HEK293 (cell line): ENCODE data around the gene GADD45GIP1.

ENCODE experiments used
- HOXC10 ChIP-seq: sonication (generic); formaldehyde crosslinking; IDR thresholded peaks from 2 replicates; pipeline ENCODE4 v1.8.1; 2023; ENCODE audit warnings: mild to moderate bottlenecking, missing genetic modification reagents
- MEIS1 ChIP-seq: sonication (generic); formaldehyde crosslinking; IDR thresholded peaks from 2 replicates; pipeline ENCODE4 v1.8.1; 2022; ENCODE audit warnings: missing genetic modification reagents, mild to moderate bottlenecking, borderline replicate concordance
- OVOL3 ChIP-seq: fragments of 450-650 bp; formaldehyde crosslinking; IDR thresholded peaks from 2 replicates; pipeline ENCODE4 v1.5.1; 2016; ENCODE audit warnings: missing biosample characterization, missing genetic modification characterization
- SP2 ChIP-seq: fragments of 450-650 bp; formaldehyde crosslinking; IDR thresholded peaks from 2 replicates; pipeline ENCODE4 v1.5.1; 2016; ENCODE audit warnings: missing biosample characterization, missing genetic modification characterization
- TCF7L2 ChIP-seq: IDR thresholded peaks from 2 replicates; pipeline ENCODE4 v1.6.1; 2011; ENCODE audit warnings: low read depth, mild to moderate bottlenecking, inconsistent platforms, low read length, moderate library complexity, borderline replicate concordance
- ZBTB48 ChIP-seq: fragments of 450-650 bp; formaldehyde crosslinking; IDR thresholded peaks from 2 replicates; pipeline ENCODE4 v1.5.1; 2016; ENCODE audit warnings: missing biosample characterization, missing genetic modification characterization
- ZNF10 ChIP-seq: fragments of 450-650 bp; formaldehyde crosslinking; IDR thresholded peaks from 2 replicates; pipeline ENCODE4 v1.5.1; 2017; ENCODE audit warnings: missing biosample characterization, missing genetic modification characterization
- ZNF157 ChIP-seq: fragments of 450-650 bp; formaldehyde crosslinking; IDR thresholded peaks from 2 replicates; pipeline ENCODE4 v1.5.1; 2016; ENCODE audit warnings: missing biosample characterization, missing genetic modification characterization
- ZNF16 ChIP-seq: fragments of 450-650 bp; formaldehyde crosslinking; IDR thresholded peaks from 2 replicates; pipeline ENCODE4 v1.5.1; 2016; ENCODE audit warnings: low read depth, missing biosample characterization, missing genetic modification characterization
- ZNF169 ChIP-seq: fragments of 450-650 bp; formaldehyde crosslinking; IDR thresholded peaks from 2 replicates; pipeline ENCODE4 v1.5.1; 2016; ENCODE audit warnings: missing biosample characterization, missing genetic modification characterization
- ZNF174 ChIP-seq: fragments of 450-650 bp; formaldehyde crosslinking; IDR thresholded peaks from 2 replicates; pipeline ENCODE4 v1.5.0; 2017; ENCODE audit warnings: missing biosample characterization, mild to moderate bottlenecking, missing genetic modification characterization
- ZNF2 ChIP-seq: fragments of 450-650 bp; formaldehyde crosslinking; IDR thresholded peaks from 2 replicates; pipeline ENCODE4 v1.5.1; 2016; ENCODE audit warnings: missing biosample characterization, missing genetic modification characterization
- ZNF311 ChIP-seq: fragments of 450-650 bp; formaldehyde crosslinking; IDR thresholded peaks from 2 replicates; pipeline ENCODE4 v1.5.1; 2017; ENCODE audit warnings: missing biosample characterization, missing genetic modification characterization, borderline replicate concordance
- ZNF324 ChIP-seq: fragments of 450-650 bp; formaldehyde crosslinking; IDR thresholded peaks from 2 replicates; pipeline ENCODE4 v1.5.1; 2016; ENCODE audit warnings: missing biosample characterization, missing genetic modification characterization
- ZNF335 ChIP-seq: fragments of 450-650 bp; formaldehyde crosslinking; conservative IDR thresholded peaks from 2 replicates; pipeline ENCODE4 v1.5.1; 2016; ENCODE audit warnings: missing biosample characterization, missing genetic modification characterization
- ZNF48 ChIP-seq: fragments of 450-650 bp; formaldehyde crosslinking; IDR thresholded peaks from 2 replicates; pipeline ENCODE4 v1.5.1; 2016; ENCODE audit warnings: missing biosample characterization, missing genetic modification characterization
- ZNF501 ChIP-seq: fragments of 450-650 bp; formaldehyde crosslinking; IDR thresholded peaks from 2 replicates; pipeline ENCODE4 v1.5.1; 2016; ENCODE audit warnings: missing biosample characterization, missing genetic modification characterization
- ZNF558 ChIP-seq: fragments of 450-650 bp; formaldehyde crosslinking; IDR thresholded peaks from 2 replicates; pipeline ENCODE4 v1.5.1; 2016; ENCODE audit warnings: missing biosample characterization, missing genetic modification characterization
- ZNF624 ChIP-seq: fragments of 450-650 bp; formaldehyde crosslinking; IDR thresholded peaks from 2 replicates; pipeline ENCODE4 v1.5.1; 2017; ENCODE audit warnings: missing biosample characterization, missing genetic modification characterization
- ZNF670 ChIP-seq: fragments of 450-650 bp; formaldehyde crosslinking; IDR thresholded peaks from 2 replicates; pipeline ENCODE4 v1.5.1; 2016; ENCODE audit warnings: missing biosample characterization, missing genetic modification characterization, low read depth
- ZNF707 ChIP-seq: fragments of 450-650 bp; formaldehyde crosslinking; IDR thresholded peaks from 2 replicates; pipeline ENCODE4 v1.5.1; 2016; ENCODE audit warnings: missing biosample characterization, missing genetic modification characterization
- ZNF76 ChIP-seq: fragments of 450-650 bp; formaldehyde crosslinking; IDR thresholded peaks from 2 replicates; pipeline ENCODE4; 2016; ENCODE audit warnings: low read depth, missing biosample characterization, missing genetic modification characterization, borderline replicate concordance
- ZNF768 ChIP-seq: fragments of 450-650 bp; formaldehyde crosslinking; IDR thresholded peaks from 2 replicates; pipeline ENCODE4 v1.5.1; 2018; ENCODE audit warnings: missing biosample characterization, mild to moderate bottlenecking, missing genetic modification characterization
- ZXDB ChIP-seq: fragments of 450-650 bp; formaldehyde crosslinking; IDR thresholded peaks from 2 replicates; pipeline ENCODE4 v1.5.1; 2016; ENCODE audit warnings: missing biosample characterization, missing genetic modification characterization
- TF ChIP-seq, protein P1 (sequence below): fragments of 450-650 bp; formaldehyde crosslinking; IDR thresholded peaks from 2 replicates; pipeline ENCODE4 v1.5.0; 2017; ENCODE audit warnings: missing biosample characterization, missing genetic modification characterization, borderline replicate concordance
- TF ChIP-seq, protein P2 (sequence below): fragments of 450-650 bp; formaldehyde crosslinking; conservative IDR thresholded peaks from 2 replicates; pipeline ENCODE4 v1.5.1; 2016; ENCODE audit warnings: low read depth, missing biosample characterization, missing genetic modification characterization
- TF ChIP-seq, protein P3 (sequence below): fragments of 450-650 bp; formaldehyde crosslinking; IDR thresholded peaks from 2 replicates; pipeline ENCODE4 v1.5.1; 2016; ENCODE audit warnings: missing biosample characterization, missing genetic modification characterization
- TF ChIP-seq, protein P4 (sequence below): fragments of 450-650 bp; formaldehyde crosslinking; IDR thresholded peaks from 2 replicates; pipeline ENCODE4 v1.5.1; 2017; ENCODE audit warnings: missing biosample characterization, missing genetic modification characterization
- TF ChIP-seq, protein P5 (sequence below): fragments of 450-650 bp; formaldehyde crosslinking; IDR thresholded peaks from 2 replicates; pipeline ENCODE4 v1.5.1; 2016; ENCODE audit warnings: missing biosample characterization, missing genetic modification characterization

Gene GADD45GIP1

DNA sequence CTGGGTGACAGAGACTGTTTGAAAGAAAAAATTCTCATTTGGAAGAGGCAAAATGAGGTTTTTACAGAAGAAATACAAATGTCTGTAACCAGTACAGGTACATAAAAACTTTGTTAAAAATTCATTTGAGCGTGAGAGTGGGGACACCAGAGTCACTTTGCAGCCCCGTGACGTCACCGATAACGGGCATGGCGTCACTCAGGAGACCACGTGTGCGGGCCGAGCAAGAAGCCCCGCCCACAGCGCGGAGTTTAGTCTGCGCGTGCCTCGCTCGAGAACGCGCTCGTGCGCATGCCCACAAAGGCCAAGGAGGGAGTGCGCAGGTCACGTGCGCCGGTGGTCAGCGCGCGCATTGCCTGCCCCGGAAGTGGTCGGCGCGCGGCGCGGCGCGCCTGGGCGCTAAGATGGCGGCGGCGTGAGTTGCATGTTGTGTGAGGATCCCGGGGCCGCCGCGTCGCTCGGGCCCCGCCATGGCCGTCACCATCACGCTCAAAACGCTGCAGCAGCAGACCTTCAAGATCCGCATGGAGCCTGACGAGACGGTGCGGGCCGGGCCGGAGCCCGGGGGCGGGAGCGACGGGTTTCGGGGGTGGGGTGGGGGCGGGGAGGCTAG, 11.4 kb downstream of the GADD45GIP1 start, which contains the start of gene RAD23A (continued):
- TF ChIP-seq ZNF157 (tag by site-specific recombination) (no peak), HOXC10 (CRISPR knock-in tag) (no peak), ZNF76 (tag by site-specific recombination) (peak; percentile 78), SP2 (tag by site-specific recombination) (peak; percentile 86), ZNF558 (tag by site-specific recombination) (no peak), ZNF174 (no peak), ZNF670 (tag by site-specific recombination) (no peak), TCF7L2 (no peak), ZNF501 (tag by site-specific recombination) (no peak; the same call in none of the 2 replicates), ZNF311 (tag by site-specific recombination) (no peak), MEIS1 (no peak), ZNF16 (no peak; the same call in 1 of the 2 replicates), ZNF707 (tag by site-specific recombination) (no peak), ZXDB (tag by site-specific recombination) (peak; percentile 63), ZNF324 (tag by site-specific recombination) (peak; percentile 21; the same call in 1 of the 2 replicates), ZNF48 (tag by site-specific recombination) (no peak), ZNF169 (tag by site-specific recombination) (no peak), ZNF768 (no peak), ZNF10 (tag by site-specific recombination) (no peak; the same call in 1 of the 2 replicates), ZBTB48 (tag by site-specific recombination) (no peak), ZNF2 (no peak), ZNF335 (tag by site-specific recombination) (peak; percentile 60; the same call in 1 of the 2 replicates), OVOL3 (tag by site-specific recombination) (peak; percentile 21; the same call in 1 of the 2 replicates), ZNF624 (tag by site-specific recombination) (no peak)
- TF ChIP-seq, protein P1, sequence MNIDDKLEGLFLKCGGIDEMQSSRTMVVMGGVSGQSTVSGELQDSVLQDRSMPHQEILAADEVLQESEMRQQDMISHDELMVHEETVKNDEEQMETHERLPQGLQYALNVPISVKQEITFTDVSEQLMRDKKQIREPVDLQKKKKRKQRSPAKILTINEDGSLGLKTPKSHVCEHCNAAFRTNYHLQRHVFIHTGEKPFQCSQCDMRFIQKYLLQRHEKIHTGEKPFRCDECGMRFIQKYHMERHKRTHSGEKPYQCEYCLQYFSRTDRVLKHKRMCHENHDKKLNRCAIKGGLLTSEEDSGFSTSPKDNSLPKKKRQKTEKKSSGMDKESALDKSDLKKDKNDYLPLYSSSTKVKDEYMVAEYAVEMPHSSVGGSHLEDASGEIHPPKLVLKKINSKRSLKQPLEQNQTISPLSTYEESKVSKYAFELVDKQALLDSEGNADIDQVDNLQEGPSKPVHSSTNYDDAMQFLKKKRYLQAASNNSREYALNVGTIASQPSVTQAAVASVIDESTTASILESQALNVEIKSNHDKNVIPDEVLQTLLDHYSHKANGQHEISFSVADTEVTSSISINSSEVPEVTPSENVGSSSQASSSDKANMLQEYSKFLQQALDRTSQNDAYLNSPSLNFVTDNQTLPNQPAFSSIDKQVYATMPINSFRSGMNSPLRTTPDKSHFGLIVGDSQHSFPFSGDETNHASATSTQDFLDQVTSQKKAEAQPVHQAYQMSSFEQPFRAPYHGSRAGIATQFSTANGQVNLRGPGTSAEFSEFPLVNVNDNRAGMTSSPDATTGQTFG: no peak
- TF ChIP-seq, protein P2, sequence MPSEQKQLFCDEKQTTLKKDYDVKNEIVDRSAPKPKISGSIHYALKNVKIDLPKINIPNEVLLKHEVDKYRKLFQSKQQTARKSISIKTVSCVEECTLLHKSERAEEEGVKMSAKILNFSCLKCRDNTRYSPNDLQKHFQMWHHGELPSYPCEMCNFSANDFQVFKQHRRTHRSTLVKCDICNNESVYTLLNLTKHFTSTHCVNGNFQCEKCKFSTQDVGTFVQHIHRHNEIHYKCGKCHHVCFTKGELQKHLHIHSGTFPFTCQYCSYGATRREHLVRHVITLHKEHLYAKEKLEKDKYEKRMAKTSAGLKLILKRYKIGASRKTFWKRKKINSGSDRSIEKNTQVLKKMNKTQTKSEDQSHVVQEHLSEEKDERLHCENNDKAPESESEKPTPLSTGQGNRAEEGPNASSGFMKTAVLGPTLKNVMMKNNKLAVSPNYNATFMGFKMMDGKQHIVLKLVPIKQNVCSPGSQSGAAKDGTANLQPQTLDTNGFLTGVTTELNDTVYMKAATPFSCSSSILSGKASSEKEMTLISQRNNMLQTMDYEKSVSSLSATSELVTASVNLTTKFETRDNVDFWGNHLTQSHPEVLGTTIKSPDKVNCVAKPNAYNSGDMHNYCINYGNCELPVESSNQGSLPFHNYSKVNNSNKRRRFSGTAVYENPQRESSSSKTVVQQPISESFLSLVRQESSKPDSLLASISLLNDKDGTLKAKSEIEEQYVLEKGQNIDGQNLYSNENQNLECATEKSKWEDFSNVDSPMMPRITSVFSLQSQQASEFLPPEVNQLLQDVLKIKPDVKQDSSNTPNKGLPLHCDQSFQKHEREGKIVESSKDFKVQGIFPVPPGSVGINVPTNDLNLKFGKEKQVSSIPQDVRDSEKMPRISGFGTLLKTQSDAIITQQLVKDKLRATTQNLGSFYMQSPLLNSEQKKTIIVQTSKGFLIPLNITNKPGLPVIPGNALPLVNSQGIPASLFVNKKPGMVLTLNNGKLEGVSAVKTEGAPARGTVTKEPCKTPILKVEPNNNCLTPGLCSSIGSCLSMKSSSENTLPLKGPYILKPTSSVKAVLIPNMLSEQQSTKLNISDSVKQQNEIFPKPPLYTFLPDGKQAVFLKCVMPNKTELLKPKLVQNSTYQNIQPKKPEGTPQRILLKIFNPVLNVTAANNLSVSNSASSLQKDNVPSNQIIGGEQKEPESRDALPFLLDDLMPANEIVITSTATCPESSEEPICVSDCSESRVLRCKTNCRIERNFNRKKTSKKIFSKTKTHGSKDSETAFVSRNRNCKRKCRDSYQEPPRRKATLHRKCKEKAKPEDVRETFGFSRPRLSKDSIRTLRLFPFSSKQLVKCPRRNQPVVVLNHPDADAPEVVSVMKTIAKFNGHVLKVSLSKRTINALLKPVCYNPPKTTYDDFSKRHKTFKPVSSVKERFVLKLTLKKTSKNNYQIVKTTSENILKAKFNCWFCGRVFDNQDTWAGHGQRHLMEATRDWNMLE (tag by site-specific recombination): peak; percentile 74
- TF ChIP-seq, protein P3, sequence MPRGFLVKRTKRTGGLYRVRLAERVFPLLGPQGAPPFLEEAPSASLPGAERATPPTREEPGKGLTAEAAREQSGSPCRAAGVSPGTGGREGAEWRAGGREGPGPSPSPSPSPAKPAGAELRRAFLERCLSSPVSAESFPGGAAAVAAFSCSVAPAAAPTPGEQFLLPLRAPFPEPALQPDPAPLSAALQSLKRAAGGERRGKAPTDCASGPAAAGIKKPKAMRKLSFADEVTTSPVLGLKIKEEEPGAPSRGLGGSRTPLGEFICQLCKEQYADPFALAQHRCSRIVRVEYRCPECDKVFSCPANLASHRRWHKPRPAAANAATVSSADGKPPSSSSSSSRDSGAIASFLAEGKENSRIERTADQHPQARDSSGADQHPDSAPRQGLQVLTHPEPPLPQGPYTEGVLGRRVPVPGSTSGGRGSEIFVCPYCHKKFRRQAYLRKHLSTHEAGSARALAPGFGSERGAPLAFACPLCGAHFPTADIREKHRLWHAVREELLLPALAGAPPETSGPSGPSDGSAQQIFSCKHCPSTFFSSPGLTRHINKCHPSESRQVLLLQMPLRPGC: peak; percentile 53; the same call in 1 of the 2 replicates
- TF ChIP-seq, protein P4, sequence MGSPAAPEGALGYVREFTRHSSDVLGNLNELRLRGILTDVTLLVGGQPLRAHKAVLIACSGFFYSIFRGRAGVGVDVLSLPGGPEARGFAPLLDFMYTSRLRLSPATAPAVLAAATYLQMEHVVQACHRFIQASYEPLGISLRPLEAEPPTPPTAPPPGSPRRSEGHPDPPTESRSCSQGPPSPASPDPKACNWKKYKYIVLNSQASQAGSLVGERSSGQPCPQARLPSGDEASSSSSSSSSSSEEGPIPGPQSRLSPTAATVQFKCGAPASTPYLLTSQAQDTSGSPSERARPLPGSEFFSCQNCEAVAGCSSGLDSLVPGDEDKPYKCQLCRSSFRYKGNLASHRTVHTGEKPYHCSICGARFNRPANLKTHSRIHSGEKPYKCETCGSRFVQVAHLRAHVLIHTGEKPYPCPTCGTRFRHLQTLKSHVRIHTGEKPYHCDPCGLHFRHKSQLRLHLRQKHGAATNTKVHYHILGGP: no peak
- TF ChIP-seq, protein P5, sequence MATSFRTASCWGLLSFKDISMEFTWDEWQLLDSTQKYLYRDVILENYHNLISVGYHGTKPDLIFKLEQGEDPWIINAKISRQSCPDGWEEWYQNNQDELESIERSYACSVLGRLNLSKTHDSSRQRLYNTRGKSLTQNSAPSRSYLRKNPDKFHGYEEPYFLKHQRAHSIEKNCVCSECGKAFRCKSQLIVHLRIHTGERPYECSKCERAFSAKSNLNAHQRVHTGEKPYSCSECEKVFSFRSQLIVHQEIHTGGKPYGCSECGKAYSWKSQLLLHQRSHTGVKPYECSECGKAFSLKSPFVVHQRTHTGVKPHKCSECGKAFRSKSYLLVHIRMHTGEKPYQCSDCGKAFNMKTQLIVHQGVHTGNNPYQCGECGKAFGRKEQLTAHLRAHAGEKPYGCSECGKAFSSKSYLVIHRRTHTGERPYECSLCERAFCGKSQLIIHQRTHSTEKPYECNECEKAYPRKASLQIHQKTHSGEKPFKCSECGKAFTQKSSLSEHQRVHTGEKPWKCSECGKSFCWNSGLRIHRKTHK (tag by site-specific recombination): no peak
